Amniotic stem cell (primary cell): ENCODE data around the gene PDK4.
"Not testable (repeated sequence)": the region's sequence is repeated elsewhere in the genome, so short reads cannot be mapped to it uniquely, and the experiment has no call there.

Source experiments
- DNase-seq: peaks from one replicate; lab custom pipeline; 2025; lab: John Stamatoyannopoulos, UW

Gene PDK4

GRCh38 chr7:95604811-95605210 lies 8.5 kb upstream of the PDK4 start:
- not testable (repeated sequence) for DNase-seq

DNA sequence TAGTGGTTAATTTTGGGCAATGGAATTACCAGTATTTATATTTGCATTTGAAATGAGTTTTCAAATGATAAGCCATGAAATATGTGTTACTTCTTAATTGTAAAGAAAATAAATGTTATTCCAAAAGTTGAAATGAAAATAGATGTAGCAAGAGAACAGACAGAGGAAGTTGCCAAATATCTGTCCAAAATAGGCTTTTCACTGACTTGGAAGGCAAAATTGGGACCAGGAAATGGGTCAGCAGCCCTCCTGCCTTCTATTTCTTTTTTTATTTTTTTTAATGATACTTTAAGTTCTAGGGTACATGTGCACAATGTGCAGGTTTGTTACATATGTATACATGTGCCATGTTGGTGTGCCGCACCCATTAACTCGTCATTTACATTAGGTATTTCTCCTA lies 8.1 kb upstream of the PDK4 start:
- not testable (repeated sequence) for DNase-seq

GRCh38 chr7:95602421-95602820 lies 6.1 kb upstream of the PDK4 start:
- no peak for DNase-seq

GRCh38 chr7:95601316-95601715 lies 5.0 kb upstream of the PDK4 start:
- no peak for DNase-seq

DNA sequence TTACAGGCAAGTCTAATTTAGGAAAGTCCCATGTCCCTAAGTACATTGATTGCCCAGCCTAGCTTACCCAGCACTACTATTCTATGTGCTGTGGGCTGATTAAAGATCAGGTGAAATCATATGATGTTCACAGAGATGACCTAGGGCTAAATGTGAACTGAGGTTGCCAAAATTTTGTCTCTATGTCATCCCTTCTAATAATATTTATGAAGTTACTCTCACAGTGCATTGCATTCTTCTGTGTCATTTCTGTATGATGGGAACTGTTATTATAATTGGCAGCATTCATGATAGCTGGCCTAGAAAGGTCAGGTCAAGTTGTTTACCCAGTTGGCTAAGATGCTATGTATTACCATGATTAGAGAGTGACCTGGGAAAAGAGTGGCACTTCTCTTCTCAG lies 2.8 kb upstream of the PDK4 start:
- no peak for DNase-seq

GRCh38 chr7:95598511-95598910 lies 2.2 kb upstream of the PDK4 start:
- no peak for DNase-seq

GRCh38 chr7:95595746-95596197 lies 544 bp downstream of the PDK4 start:
- DNase-seq = no peak

GRCh38 chr7:95594185-95594584 lies 2.1 kb downstream of the PDK4 start:
- DNase-seq = no peak

GRCh38 chr7:95593343-95593742 lies 3.0 kb downstream of the PDK4 start:
- no peak for DNase-seq

DNA sequence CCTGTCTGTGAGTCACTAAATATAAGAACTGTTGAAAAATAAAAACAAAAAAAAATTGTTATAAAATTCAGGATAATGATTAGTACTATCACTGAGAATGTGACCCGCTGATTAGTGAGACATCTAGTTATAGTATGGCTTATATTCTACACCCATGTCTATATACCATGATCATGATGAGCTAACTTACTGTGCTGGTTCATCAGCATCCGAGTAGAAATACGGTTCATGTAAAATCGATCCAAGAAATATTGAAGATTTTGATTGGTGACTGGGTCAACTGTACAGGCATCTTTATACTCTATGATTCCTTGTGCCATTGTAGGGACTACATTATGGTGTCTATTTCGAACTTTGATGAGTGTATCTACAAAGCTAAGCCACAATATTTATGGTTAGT lies 3.7 kb downstream of the PDK4 start:
- no peak for DNase-seq

GRCh38 chr7:95590387-95591248 lies 5.7 kb downstream of the PDK4 start:
- DNase-seq = no peak

GRCh38 chr7:95589766-95590165 lies 6.5 kb downstream of the PDK4 start:
- DNase-seq = no peak

DNA sequence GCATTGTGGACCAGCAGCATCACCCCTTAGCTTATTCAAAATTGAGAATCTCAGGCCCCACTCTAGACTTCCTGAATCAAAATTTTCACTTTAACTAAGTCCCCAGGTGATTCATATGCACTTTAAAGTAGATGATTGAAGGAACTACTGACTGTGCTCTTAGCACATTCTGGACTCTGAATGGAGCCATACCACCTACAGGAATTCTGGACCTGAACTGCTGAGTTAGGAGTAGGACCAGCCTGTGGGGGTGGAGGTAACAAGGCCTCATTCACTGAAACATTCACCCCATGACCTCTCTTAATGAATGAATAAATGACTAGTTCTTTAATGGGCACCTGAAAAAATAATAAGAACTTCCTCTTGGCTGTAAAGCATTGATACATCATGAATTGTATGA lies 7.3 kb downstream of the PDK4 start:
- no peak for DNase-seq

- no peak for DNase-seq
Measured at GRCh38 chr7:95586951-95587301, 9.4 kb downstream of the PDK4 start.

DNA sequence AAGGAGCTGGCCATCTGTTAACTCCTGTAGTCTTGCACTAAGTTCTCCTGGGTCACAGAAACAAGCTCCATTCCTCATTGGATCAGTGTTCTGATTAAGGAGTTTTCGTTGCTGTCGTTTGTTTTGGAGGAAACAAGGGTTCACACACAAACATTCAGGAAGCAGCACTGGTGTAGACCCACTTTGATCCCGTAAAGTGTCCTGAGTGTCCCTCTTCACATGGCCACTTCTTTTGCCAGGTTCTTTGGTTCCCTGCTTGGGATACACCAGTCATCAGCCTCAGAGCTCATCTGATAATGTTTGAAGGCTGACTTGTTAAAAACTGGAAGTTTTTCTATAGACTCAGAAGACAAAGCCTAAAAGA lies 10.9 kb downstream of the PDK4 start:
- DNase-seq = no peak

DNA sequence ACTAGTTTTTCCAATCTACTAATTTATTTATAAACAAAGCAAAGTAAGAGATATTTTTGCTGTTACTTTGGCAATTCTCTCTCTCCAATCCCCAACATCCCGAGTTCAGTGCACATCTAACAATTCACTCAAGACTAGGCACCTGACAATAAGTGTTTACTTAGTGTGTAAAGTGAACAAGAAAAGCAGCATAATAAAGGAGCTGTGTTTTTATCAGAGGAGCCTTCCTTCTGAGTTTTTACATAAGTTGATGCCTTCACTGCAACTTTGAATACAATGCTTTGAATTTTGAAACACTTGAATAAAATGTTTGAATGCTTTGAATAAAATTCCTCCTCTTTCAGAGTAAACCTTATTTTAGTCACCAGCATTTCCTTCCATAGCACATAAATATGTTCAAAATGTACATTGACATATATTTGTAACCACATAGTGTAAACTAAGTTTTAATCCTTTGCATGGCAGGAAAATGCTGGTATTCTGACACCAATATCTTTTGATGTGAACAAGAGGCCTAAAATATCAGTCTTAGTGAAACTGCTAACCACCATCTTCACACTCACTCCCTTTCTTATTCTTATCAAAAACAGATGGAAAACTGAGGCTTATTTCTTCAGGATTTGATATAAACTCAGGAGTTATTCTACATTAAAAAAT lies 11.4 kb downstream of the PDK4 start:
- DNase-seq = no peak

- no peak for DNase-seq
Measured at GRCh38 chr7:95583834-95584621, 12.3 kb downstream of the PDK4 start.

DNA sequence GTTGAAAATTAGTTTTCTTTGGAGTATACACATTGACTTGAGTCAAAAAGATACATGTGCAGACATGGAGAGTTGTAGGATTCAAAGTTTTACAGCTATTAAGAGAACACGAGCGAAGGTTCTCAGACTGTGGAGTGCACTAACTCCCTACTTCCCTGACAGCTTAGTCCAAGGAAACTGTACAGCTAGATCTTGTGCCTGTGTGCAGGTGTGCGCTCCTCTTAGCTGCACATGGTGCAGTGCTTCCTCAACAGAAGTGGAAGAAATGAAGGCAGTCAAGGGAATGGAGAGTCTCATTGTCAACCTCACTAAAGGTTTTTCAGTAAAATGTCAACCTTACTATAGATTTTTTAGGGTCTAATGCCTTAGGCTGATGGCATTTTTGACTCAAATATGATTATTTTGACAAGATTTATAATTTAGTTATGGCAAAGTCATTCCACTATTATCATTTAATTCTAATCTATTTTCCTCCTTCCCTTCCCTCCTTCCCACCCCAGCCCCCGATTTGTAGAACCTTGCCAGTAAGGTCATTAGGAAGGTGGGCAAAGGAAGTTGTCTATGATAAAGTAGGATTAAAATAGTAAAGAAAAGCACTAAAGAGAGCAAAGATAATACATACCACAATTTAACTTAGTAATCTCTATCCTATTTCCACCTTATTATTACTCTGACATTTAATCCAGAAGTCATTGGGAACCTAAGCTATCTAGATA lies 13.6 kb downstream of the PDK4 start:
- no peak for DNase-seq

- no peak for DNase-seq
Measured at GRCh38 chr7:95581467-95581866, 14.8 kb downstream of the PDK4 start.

DNA sequence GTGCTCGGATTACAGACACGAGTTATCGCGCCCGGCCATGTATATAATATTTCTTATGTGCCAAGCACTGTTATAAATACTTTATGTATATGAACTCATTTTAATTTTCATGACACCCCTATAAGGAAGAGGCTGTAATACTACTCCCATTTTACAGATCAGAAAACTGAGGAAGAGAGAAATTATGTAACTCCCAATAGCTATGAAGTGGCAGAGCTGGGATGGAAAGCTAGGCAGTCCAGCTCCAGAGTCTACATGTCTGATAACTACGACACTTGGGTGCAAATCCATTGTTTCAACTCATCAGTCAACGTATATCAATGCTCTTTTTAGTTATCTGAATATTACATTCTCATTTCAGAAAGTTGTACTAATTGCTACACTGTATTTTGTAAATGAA lies 17.0 kb downstream of the PDK4 start:
- no peak for DNase-seq

DNA sequence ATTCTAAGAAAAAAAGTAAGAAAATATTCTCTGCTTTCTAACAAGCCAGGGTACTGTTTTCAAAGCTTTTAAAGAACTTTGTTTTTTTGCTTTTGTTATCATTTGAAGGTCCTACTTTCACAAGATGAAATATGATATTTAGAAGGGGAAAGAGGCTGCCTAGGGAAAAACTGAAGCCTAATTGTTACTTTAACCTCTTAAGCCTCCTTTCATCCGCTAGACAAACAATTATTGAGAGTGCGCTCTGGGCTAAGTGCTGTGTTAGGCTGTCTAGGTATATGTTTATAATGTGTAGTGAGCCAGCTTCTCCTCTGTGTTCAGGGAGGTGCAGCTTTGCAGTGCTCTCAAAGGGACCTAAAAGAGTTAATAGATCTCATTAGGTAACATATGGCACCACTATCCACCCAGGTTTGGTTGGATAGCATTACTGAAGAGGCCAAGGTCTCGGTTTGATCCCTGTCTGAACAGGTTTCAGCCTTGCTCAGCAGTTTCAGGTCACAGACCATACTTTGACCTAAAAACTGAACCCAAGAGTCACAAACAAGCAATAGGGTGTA lies 17.9 kb downstream of the PDK4 start:
- DNase-seq = no peak

DNA sequence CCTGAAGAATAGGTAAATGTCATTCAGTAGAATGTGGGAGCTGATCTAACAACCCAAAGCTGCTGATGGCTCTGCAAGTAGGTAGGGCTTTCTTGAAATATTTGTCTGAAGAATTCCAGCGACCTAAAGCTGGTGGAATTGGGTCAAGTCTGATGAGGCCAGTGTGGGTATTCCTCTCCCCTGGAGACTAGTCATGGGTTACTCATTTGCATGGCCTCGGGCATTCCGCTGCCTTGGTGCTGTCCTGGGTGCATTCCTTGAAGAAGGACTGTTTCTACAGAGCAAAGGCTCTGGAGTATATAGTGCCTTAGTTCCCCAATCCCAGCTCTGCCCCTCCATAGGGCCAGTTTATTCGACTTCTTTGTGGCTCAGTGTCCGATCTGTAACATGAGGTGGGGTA lies 19.2 kb downstream of the PDK4 start:
- no peak for DNase-seq
